ENCODE results near the gene PRSS56.

PRSS56 gene

DNA sequence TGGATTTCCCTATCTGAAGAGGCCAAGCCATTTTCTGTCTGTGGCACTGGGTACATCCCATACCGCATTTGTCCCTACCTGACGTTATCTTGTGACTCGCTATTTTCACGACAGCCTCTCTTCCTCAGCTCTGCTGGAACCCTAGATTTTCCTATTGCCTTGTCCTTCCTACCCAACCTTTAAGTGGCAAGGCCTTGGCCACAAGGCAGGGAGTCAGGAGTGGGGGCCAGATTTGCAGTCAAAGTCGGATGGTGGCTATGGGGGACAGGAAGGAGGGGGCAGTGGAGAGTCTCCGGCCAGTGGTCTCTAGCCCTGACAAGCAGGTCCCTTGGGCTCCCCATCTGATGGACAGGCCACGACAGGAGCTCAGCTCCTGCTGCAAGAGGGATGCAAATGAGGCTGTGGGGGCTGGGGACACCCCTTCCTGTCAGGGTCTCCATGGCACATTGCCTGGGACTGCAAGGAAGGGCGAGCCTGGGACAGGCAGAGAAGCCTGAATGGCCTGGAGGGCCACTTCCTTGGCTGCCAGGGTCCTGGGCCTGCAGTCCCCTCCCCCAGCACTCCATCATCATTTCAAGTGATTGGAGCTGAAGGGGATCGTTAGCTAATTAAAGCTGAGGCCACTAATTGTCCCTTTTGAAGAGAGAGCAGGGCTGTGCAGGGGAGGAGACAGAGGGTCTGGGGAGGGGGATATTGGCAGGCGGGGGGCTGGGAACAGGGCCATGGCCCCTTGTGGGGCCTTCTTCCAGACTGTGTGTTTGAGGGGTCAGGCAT, 26.3 kb upstream of the PRSS56 start:
- Histone ChIP-seq H3K4me1 (ENCODE audit: control insufficient read depth in 1 of 2, insufficient read depth in 2 of 2, low read length in 2 of 2) (no peaks in the 10 kb centered on the region), H3K9ac (ENCODE audit: low read depth in 1 of 2, low read length in 2 of 2) (no peak overlapping the region), H3K9me3 (ENCODE audit: control insufficient read depth in 1 of 2, low read length in 2 of 2) (no peaks in the 10 kb centered on the region)

DNA sequence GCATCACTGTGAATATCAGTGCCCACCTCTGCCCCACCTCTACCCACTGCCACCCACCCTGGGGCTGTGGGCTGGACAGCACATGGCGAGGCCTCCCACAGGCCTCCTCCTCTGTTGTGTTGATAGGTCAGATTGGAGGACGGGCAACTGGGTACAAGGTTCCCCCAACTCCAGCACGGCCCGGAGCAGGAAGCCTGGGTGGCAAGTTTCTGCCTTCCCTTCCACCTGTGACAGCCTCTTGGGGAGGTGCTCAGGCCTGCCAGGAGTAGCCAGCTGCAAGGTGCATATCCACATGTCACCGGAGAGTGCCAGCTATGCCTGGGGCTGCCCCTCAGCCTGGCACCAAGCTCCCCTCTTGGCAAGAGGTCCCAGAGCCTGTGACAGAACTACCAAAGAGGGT, 25.6 kb upstream of the PRSS56 start:
- Histone ChIP-seq H3K4me3 (ENCODE audit: low read depth in 1 of 2, low read length in 2 of 2) (no peak overlapping the region), H3K4me1 (ENCODE audit: control insufficient read depth in 1 of 2, insufficient read depth in 2 of 2, low read length in 2 of 2) (no peaks in the 10 kb centered on the region), H3K27ac (ENCODE audit: low read depth, low read length) (no peak overlapping the region), H3K9ac (ENCODE audit: low read depth in 1 of 2, low read length in 2 of 2) (no peak overlapping the region), H3K9me3 (ENCODE audit: control insufficient read depth in 1 of 2, low read length in 2 of 2) (no peaks in the 10 kb centered on the region), H3K36me3 (ENCODE audit: control insufficient read depth in 1 of 2, insufficient read depth in 2 of 2, low read length in 2 of 2) (no peaks in the 10 kb centered on the region), H3K27me3 (ENCODE audit: control insufficient read depth in 1 of 2, insufficient read depth in 2 of 2, low read length in 2 of 2) (peaks cover 6 to 9% of the 10 kb centered on the region in 2 donors)

More for the DNA sequence above, 26.3 kb upstream of the PRSS56 start:
- Histone ChIP-seq H3K27ac (ENCODE audit: low read depth, low read length) (no peak overlapping the region), H3K27me3 (ENCODE audit: control insufficient read depth in 1 of 2, insufficient read depth in 2 of 2, low read length in 2 of 2) (peaks cover 6 to 9% of the 10 kb centered on the region in 2 donors), H3K4me3 (ENCODE audit: low read depth in 1 of 2, low read length in 2 of 2) (no peak overlapping the region), H3K36me3 (ENCODE audit: control insufficient read depth in 1 of 2, insufficient read depth in 2 of 2, low read length in 2 of 2) (no peaks in the 10 kb centered on the region)

GRCh38 chr2:232495292-232495691, 24.9 kb upstream of the PRSS56 start:
- Histone ChIP-seq H3K9me3 (ENCODE audit: control insufficient read depth in 1 of 2, low read length in 2 of 2) (no peaks in the 10 kb centered on the region), H3K27ac (ENCODE audit: low read depth, low read length) (no peak overlapping the region), H3K9ac (ENCODE audit: low read depth in 1 of 2, low read length in 2 of 2) (no peak overlapping the region), H3K27me3 (ENCODE audit: control insufficient read depth in 1 of 2, insufficient read depth in 2 of 2, low read length in 2 of 2) (peaks cover 5 to 6% of the 10 kb centered on the region in 2 donors), H3K4me3 (ENCODE audit: low read depth in 1 of 2, low read length in 2 of 2) (no peak overlapping the region), H3K36me3 (ENCODE audit: control insufficient read depth in 1 of 2, insufficient read depth in 2 of 2, low read length in 2 of 2) (no peaks in the 10 kb centered on the region), H3K4me1 (ENCODE audit: control insufficient read depth in 1 of 2, insufficient read depth in 2 of 2, low read length in 2 of 2) (no peaks in the 10 kb centered on the region)

DNA sequence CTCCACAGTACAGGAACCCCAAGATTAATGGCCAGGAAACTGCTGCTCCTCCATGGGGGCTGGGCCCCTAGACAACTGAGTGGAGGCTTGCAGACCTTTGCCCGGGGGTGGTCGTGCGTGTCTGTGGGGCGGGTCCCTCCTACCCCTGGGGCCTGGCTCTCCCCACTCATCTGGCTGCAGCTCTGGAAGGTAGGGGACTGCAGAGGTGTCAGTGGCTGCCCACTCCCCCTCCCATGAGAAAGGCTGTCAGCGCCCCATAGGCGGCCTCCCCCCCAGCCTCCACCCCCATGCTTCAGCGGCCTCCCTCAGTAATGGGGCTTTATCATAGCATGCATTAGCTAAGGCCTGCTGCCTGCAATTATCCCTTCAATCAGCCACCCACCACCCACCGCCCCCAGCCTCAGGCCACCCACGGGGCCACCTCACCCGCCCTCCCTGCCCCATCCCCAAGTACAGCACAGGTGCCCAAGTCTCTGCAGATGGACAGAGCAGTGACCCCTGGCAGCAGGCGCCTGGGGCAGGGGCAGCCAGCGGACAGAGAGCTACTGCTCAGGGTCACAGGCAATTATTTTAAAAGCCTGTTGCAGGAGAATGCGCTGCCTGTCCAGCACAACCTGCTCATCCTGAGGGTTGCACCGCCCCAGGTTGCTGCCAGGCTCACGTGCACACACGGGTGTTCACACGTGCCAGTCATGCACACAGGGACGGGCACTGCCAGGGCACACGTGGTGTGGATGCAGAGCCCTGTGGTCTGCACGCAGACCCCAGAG, 23.5 kb upstream of the PRSS56 start:
- no peaks in the 10 kb centered on the region for H3K4me1 ChIP-seq (ENCODE audit: control insufficient read depth in 1 of 2, insufficient read depth in 2 of 2, low read length in 2 of 2)
- H3K27me3 ChIP-seq (ENCODE audit: control insufficient read depth in 1 of 2, insufficient read depth in 2 of 2, low read length in 2 of 2), result peaks cover 4 to 6% of the 10 kb centered on the region in 2 donors
- no peak overlapping the region for H3K4me3 ChIP-seq (ENCODE audit: low read depth in 1 of 2, low read length in 2 of 2)
- no peaks in the 10 kb centered on the region for H3K36me3 ChIP-seq (ENCODE audit: control insufficient read depth in 1 of 2, insufficient read depth in 2 of 2, low read length in 2 of 2)
- H3K9ac ChIP-seq (ENCODE audit: low read depth in 1 of 2, low read length in 2 of 2), result no peak overlapping the region
- H3K9me3 ChIP-seq (ENCODE audit: control insufficient read depth in 1 of 2, low read length in 2 of 2), result no peaks in the 10 kb centered on the region
- H3K27ac ChIP-seq (ENCODE audit: low read depth, low read length), result no peak overlapping the region

DNA sequence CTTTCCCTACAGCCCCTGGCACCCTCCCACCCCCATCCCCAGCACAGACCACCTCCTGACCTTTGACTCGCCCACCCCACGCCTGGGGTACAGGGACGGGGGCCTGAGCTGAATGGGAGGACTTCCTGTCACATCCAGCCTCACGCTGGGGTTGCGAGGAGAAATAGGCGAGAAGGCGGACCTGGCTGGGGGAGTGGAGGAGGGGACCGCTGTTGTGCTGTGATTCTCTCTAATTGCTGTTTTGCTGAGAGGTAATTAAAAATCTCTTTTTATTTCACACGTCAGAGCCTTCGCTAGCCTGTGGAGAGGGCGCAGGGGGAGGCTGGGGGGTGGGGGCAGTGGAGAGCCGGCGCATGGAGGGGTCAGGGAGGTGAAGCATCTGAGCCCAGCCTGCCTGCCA, 22.8 kb upstream of the PRSS56 start:
- Histone ChIP-seq H3K27ac (ENCODE audit: low read depth, low read length) (no peak overlapping the region), H3K4me3 (ENCODE audit: low read depth in 1 of 2, low read length in 2 of 2) (no peak overlapping the region), H3K27me3 (ENCODE audit: control insufficient read depth in 1 of 2, insufficient read depth in 2 of 2, low read length in 2 of 2) (peaks cover 4 to 8% of the 10 kb centered on the region in 2 donors), H3K9ac (ENCODE audit: low read depth in 1 of 2, low read length in 2 of 2) (no peak overlapping the region), H3K36me3 (ENCODE audit: control insufficient read depth in 1 of 2, insufficient read depth in 2 of 2, low read length in 2 of 2) (no peaks in the 10 kb centered on the region), H3K4me1 (ENCODE audit: control insufficient read depth in 1 of 2, insufficient read depth in 2 of 2, low read length in 2 of 2) (no peaks in the 10 kb centered on the region), H3K9me3 (ENCODE audit: control insufficient read depth in 1 of 2, low read length in 2 of 2) (no peaks in the 10 kb centered on the region)

GRCh38 chr2:232498452-232498851, 21.7 kb upstream of the PRSS56 start:
- H3K27me3 ChIP-seq (ENCODE audit: control insufficient read depth in 1 of 2, insufficient read depth in 2 of 2, low read length in 2 of 2), result peaks cover 10 to 16% of the 10 kb centered on the region in 2 donors
- H3K4me3 ChIP-seq (ENCODE audit: low read depth in 1 of 2, low read length in 2 of 2), result no peak overlapping the region
- no peaks in the 10 kb centered on the region for H3K9me3 ChIP-seq (ENCODE audit: control insufficient read depth in 1 of 2, low read length in 2 of 2)
- no peak overlapping the region for H3K9ac ChIP-seq (ENCODE audit: low read depth in 1 of 2, low read length in 2 of 2)
- H3K4me1 ChIP-seq (ENCODE audit: control insufficient read depth in 1 of 2, insufficient read depth in 2 of 2, low read length in 2 of 2), result no peaks in the 10 kb centered on the region
- H3K36me3 ChIP-seq (ENCODE audit: control insufficient read depth in 1 of 2, insufficient read depth in 2 of 2, low read length in 2 of 2), result no peaks in the 10 kb centered on the region
- no peak overlapping the region for H3K27ac ChIP-seq (ENCODE audit: low read depth, low read length)

GRCh38 chr2:232501331-232501771, 18.8 kb upstream of the PRSS56 start:
- H3K4me3 ChIP-seq (ENCODE audit: low read depth in 1 of 2, low read length in 2 of 2), result no peak overlapping the region
- no peaks in the 10 kb centered on the region for H3K36me3 ChIP-seq (ENCODE audit: control insufficient read depth in 1 of 2, insufficient read depth in 2 of 2, low read length in 2 of 2)
- H3K4me1 ChIP-seq (ENCODE audit: control insufficient read depth in 1 of 2, insufficient read depth in 2 of 2, low read length in 2 of 2), result no peaks in the 10 kb centered on the region
- H3K27ac ChIP-seq (ENCODE audit: low read depth, low read length), result no peak overlapping the region
- no peak overlapping the region for H3K9ac ChIP-seq (ENCODE audit: low read depth in 1 of 2, low read length in 2 of 2)
- H3K27me3 ChIP-seq (ENCODE audit: control insufficient read depth in 1 of 2, insufficient read depth in 2 of 2, low read length in 2 of 2), result peaks cover 25 to 33% of the 10 kb centered on the region in 2 donors
- H3K9me3 ChIP-seq (ENCODE audit: control insufficient read depth in 1 of 2, low read length in 2 of 2), result no peaks in the 10 kb centered on the region

DNA sequence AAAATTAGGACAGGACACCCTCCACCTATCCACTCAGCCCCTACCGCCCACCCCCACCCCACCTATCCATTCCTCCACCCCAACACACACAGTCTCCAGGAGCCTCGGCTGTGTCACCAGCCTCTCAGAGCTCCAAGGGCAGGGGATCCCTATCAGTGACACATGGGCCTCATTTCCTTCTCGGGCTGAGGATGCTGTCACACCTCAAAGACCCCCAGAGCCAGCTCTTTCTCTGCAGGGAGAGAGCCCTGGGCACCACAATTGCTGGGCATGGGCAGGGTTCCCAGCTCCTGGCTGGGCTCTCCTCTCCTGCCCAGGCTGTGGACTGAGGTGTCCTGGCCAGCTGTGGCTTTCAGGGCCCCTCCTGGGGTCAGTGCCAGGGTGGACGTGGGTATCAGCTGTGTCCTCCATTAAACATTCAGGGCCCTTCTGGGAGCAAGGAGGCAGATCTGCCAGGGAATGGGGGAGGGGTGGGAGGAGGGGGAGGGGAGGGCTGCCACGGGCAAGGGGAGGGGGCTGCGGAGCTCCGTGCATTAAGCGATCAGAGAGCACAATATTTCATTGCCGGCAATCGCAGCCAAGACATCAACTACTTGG, 18.3 kb upstream of the PRSS56 start:
- Histone ChIP-seq H3K27me3 (ENCODE audit: control insufficient read depth in 1 of 2, insufficient read depth in 2 of 2, low read length in 2 of 2) (peaks cover 25 to 33% of the 10 kb centered on the region in 2 donors), H3K27ac (ENCODE audit: low read depth, low read length) (no peak overlapping the region), H3K4me3 (ENCODE audit: low read depth in 1 of 2, low read length in 2 of 2) (no peak overlapping the region), H3K4me1 (ENCODE audit: control insufficient read depth in 1 of 2, insufficient read depth in 2 of 2, low read length in 2 of 2) (no peaks in the 10 kb centered on the region), H3K9me3 (ENCODE audit: control insufficient read depth in 1 of 2, low read length in 2 of 2) (no peaks in the 10 kb centered on the region), H3K9ac (ENCODE audit: low read depth in 1 of 2, low read length in 2 of 2) (no peak overlapping the region), H3K36me3 (ENCODE audit: control insufficient read depth in 1 of 2, insufficient read depth in 2 of 2, low read length in 2 of 2) (no peaks in the 10 kb centered on the region)

DNA sequence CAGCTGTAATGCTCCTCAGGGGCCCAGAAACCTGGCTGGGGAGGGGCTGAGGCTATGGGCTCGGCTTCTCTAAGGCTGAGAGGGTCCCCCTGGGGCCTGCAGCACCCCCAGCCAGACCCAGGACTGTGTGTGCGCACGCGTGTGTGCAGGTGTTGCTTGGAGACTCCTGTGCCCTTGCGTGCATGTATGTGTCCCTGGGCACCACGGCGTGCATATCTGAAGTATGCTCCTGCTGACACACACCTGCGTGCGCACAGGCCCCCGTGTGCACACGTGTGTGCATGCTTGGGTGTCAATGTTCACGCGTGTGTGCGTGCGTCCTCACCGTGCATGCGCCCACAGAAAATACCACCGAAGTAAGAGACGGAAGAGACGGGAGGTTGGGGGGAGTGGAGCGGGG, 17.7 kb upstream of the PRSS56 start:
- H3K9me3 ChIP-seq (ENCODE audit: control insufficient read depth in 1 of 2, low read length in 2 of 2), result no peaks in the 10 kb centered on the region
- H3K9ac ChIP-seq (ENCODE audit: low read depth in 1 of 2, low read length in 2 of 2), result no peak overlapping the region
- peaks cover 25 to 33% of the 10 kb centered on the region in 2 donors for H3K27me3 ChIP-seq (ENCODE audit: control insufficient read depth in 1 of 2, insufficient read depth in 2 of 2, low read length in 2 of 2)
- no peak overlapping the region for H3K27ac ChIP-seq (ENCODE audit: low read depth, low read length)
- no peaks in the 10 kb centered on the region for H3K36me3 ChIP-seq (ENCODE audit: control insufficient read depth in 1 of 2, insufficient read depth in 2 of 2, low read length in 2 of 2)
- no peaks in the 10 kb centered on the region for H3K4me1 ChIP-seq (ENCODE audit: control insufficient read depth in 1 of 2, insufficient read depth in 2 of 2, low read length in 2 of 2)
- no peak overlapping the region for H3K4me3 ChIP-seq (ENCODE audit: low read depth in 1 of 2, low read length in 2 of 2)

Measured in duodenal mucosa (tissue), 2 donors.